NCI-H82 (cell line): Measurements from ENCODE around the gene ALDH4A1.
A peak's percentile ranks its signal among the peaks of the same experiment; 100 is the strongest.
"Not testable (repeated sequence)": the region's sequence is repeated elsewhere in the genome, so short reads cannot be mapped to it uniquely, and the experiment has no call there.

Source experiments
- DNase-seq: peaks from one replicate; lab custom pipeline; 2025; lab: John Stamatoyannopoulos, UW

ALDH4A1 gene

DNA sequence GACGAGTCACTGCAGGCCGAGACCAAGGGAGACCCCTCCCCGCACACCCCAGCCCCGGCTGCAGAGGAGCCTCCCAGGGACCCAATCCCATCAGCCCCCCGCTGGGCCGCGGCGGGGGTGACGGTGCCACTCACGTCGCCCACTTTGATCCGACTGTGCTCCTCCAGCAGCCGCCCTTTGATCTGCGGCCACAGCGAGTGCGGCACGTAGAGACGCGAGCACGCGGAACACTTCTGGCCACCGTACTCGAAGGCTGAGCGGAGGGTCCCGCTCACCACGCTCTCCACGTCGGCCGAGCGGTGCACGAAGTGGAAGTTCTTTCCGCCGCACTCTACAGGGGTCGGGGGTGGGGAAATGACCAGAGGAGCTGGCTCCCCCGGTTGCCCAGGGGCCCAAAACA, 25.1 kb downstream of the ALDH4A1 start:
- no peak for DNase-seq

DNA sequence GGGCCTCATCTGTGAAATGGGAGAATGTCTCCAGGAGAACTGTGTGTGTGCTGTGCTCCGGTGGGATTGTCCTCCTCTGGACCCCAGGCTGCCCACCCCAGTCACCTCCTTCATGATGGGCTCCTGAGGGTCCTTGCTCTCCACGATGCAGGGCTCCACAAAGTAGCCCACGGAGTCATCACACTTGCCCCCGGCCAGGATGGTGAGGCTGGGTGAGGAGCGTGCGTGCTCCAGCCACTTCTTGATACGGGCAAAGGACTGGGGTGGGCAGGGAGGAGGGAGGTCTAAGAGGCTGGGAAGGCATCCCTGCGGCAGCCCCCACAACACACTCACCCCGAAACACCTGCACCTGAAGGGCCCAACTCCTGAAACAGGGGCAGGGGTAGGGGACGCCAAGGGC, 26.1 kb downstream of the ALDH4A1 start:
- DNase-seq, result no peak

GRCh38 chr1:18875796-18876128, 26.6 kb downstream of the ALDH4A1 start:
- no peak for DNase-seq

DNA sequence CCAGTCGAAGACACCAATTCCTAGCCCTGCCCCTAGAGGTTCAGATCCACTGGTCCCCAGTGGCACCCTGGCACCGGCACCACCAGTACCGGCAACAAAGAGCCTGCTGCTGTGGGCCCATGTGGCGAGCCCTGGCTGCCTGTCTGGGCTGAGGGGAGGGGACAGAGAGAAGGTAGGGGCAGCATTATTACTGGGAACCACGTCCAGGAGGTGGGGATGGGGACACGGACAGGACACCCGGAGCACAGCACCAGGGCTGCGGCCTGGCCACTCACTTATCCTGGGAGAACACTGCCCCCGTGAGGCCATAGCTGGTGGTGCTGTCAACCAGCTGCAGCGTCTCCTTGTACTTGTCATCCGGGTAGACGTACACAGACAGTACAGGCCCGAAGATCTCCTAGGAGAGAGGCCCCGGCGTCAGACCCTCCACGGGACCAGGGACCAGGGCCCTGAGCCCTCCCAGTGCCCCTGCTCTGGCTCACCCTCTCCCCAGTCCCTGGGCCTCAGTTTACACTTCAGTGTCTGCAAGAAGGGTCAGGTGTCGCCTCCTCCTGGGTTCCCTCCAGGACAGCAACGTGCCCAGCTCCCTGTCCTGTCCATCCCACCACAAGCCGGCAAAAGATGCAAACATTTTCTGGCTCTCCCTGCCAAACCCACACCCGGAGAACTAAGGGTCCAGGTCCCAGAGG, 27.1 kb downstream of the ALDH4A1 start:
- DNase-seq, result peak; percentile 94

- DNase-seq, result no peak
These were observed 27.8 kb downstream of the ALDH4A1 start for GRCh38 chr1:18874600-18874999.

DNA sequence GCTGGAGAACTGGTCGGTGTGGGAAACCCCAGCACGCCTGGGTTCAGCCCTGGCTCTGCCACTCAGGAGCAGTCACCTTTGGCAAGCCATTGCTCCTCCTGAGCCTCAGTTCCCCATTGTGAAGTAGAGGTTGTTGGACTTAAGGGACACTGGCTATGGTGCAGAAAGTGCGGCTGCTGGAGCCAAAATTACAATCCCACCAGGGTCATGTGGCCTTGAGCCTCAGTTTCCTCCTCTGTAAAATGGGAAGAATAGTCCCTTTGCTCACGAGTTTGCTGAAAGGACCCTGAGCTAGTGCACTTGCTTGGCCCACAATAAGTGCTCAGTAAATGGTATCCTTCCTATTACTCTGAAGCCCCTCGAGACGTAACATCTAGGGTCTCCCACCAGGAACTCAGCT, 28.3 kb downstream of the ALDH4A1 start:
- DNase-seq, result no peak

DNA sequence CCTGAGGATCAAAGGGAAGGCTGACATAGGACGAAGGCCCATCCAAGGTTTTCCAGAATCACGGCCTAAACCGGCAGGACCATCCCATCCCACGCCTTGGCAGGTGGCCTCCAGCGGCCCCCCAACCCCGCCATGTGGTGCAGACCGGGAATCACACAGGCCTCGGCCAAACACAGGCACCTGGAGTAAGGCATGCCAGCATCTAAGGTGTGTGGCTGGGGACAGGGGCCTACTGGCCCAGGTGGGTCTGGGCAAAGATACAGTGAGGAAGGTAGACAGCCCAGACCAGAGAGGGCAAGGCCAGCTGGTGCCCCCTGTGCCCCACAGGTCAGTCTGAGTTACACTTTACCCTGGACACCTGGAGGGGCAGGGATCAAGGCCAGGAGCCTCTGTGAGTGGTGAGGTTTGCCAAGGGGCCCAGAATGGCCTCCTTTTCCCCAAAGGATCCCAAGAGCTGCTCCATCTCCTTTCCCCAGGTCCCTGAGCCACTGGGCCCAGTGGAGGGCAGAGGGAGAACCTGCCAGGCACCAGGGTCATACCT, 30.2 kb downstream of the ALDH4A1 start:
- DNase-seq, result no peak

- DNase-seq, result no peak
These were observed 30.8 kb downstream of the ALDH4A1 start for GRCh38 chr1:18871401-18872070.

DNA sequence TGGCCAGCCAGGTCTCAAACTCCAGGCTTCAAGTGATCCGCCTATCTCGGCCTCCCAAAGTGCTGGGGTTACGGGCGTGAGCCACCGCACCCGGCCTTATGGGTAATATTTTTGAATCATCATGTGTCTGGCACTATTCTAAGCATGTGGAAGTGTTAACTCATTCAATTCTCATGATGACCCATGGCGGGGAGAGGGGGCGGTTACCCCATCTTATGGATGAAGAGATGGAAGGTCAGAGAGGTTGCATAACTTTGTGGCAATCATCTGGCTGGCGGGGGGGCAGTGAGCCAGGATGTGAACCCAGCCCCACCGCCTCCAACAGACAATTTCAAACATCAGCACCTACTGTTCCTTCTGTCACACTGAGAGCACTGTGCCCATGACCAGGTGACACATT, 31.4 kb downstream of the ALDH4A1 start:
- no peak for DNase-seq

GRCh38 chr1:18870595-18870865, 31.8 kb downstream of the ALDH4A1 start:
- DNase-seq, result not testable (repeated sequence)

GRCh38 chr1:18869847-18870594, 32.3 kb downstream of the ALDH4A1 start:
- no peak for DNase-seq

DNA sequence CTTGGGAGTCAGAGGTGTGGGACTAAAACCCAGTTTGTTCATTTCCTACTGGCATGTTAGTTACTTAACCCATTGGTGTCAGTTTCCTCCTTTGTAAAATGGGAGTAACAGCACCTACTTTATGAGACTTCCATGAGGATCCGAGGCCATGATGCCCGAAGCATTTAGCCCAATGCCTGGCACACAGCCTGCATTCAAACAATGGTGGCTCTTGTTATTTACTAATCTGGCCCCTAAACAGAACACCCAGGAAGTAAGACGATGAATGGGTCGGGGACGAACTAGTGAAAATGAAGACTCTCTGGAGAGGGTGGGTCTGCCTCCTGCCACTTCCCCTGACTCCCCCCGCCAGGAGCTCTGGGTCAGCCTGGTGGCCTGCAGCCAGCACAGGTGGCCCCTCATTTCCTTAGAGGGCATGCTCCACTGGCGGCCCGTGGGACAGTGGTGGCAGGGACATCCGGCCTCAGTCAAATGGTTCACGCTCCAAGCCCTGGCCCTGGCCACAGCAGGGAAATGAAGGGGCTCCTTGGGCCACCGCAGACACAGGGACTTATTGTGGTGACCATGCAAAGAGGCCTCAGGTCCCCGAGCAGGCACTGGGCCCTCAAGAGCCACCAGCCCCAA, 33.4 kb downstream of the ALDH4A1 start:
- DNase-seq, result no peak

- DNase-seq, result no peak
These were observed 34.0 kb downstream of the ALDH4A1 start for GRCh38 chr1:18868354-18868753.

- DNase-seq, result no peak
These were observed 35.5 kb downstream of the ALDH4A1 start for GRCh38 chr1:18866846-18867245.

GRCh38 chr1:18866314-18866713, 36.0 kb downstream of the ALDH4A1 start:
- DNase-seq, result no peak

- no peak for DNase-seq
These were observed 37.2 kb downstream of the ALDH4A1 start for GRCh38 chr1:18865176-18865575.

- no peak for DNase-seq
These were observed 40.8 kb downstream of the ALDH4A1 start for GRCh38 chr1:18861590-18861989.

GRCh38 chr1:18861082-18861481, 41.3 kb downstream of the ALDH4A1 start:
- DNase-seq, result no peak

- no peak for DNase-seq
These were observed 42.8 kb downstream of the ALDH4A1 start, which contains the start of gene TAS1R2 for GRCh38 chr1:18859560-18859959. TAS1R2 (minus strand) TSS chr1:18859660; CDS start chr1:18859660, 0 bp downstream.

GRCh38 chr1:18858070-18858688, 44.2 kb downstream of the ALDH4A1 start:
- DNase-seq, result no peak

DNA sequence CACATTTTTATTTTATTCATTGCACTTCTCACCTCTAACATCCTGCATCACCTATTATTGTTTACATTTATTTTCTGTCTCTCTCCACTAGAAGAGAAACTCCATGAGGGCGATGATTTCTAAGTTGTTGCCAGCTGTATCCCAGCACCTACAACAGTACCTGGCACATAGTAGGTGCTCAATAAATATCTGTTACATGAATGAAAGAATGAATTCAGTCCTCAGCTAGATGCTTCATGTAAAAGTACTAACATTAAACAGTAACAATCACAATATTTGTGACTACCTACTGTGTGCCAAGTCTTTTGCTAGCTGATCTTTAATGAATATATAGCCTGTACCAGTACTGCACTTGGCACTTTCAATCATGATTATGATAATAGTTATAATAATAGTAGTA, 45.9 kb downstream of the ALDH4A1 start:
- no peak for DNase-seq

DNA sequence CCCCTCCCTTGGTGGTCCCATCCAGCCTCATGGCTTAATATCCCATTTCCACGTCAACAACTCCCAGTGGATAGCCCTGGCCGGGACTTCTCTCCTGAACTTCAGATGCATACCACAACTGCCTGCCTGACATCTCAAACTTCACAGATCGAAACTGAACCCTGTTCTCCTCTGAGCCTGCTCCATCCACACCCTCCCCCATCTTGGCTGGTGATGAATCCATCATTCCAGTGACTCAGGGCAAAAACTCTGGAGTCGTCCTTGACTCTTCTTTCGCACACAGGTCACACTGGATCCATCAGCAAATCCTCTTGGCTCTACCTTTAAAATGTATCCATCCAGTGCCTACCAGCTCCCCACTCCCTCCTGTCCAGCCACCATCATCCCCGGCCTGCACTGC, 46.8 kb downstream of the ALDH4A1 start:
- DNase-seq, result no peak
